ENCODE data around the gene PARD3B. TPM values are rescaled to one million over a fixed set of nuclear protein-coding genes. Genes with fewer than 3 reads are reported as not detected.

Gene PARD3B
- total and polyA plus RNA-seq, 2 of the 8 experiments (the other 6 are each of a cell fraction or from before 2014, with no cell fraction given) = 1.2 to 5.7 TPM

GRCh38 chr2:204667990-204668389 is 122.7 kb downstream of the PARD3B start:
- Histone ChIP-seq H3K23me2 (ENCODE audit: low read depth, low read length) (no peaks in the 10 kb centered on the region), H4K91ac (replicated peaks; ENCODE audit: insufficient read length, low read length) (no peak overlapping the region), H2BK20ac (ENCODE audit: low read length) (no peak overlapping the region), H2AFZ (ENCODE audit: low read length) (no peak overlapping the region), H3K27ac (ENCODE audit: low read depth, low read length) (no peak overlapping the region), H3K4ac (replicated peaks; ENCODE audit: insufficient read length, low read depth, low read length) (no peak overlapping the region), H3K4me3 (ENCODE audit: extremely low read depth in 1 of 4, insufficient read depth in 2 of 4, low read depth in 3 of 4, low read length in 4 of 4) (no peak overlapping the region), H3K23ac (ENCODE audit: insufficient read length) (no peak overlapping the region), H2BK5ac (ENCODE audit: low read depth, low read length) (no peak overlapping the region), H3K9ac (replicated peaks in 1 of 4; ENCODE audit: extremely low read depth in 1 of 4, low read depth in 3 of 4, low read length in 3 of 4) (no peak overlapping the region), H3K18ac (ENCODE audit: extremely low read depth, low read length) (no peak overlapping the region), H3K56ac (replicated peaks; ENCODE audit: insufficient read length, low read depth, low read length) (no peak overlapping the region), H3K14ac (ENCODE audit: insufficient read length) (no peak overlapping the region), H2AK5ac (ENCODE audit: low read depth, low read length) (no peak overlapping the region), H4K8ac (ENCODE audit: extremely low read depth, insufficient read depth, low read length) (no peak overlapping the region), H2BK15ac (ENCODE audit: low read length) (no peak overlapping the region), H4K5ac (ENCODE audit: insufficient read length, low read depth, low read length) (no peak overlapping the region), H2BK12ac (ENCODE audit: low read depth, low read length) (no peak overlapping the region), H3K79me1 (ENCODE audit: low read depth, low read length) (no peaks in the 10 kb centered on the region), H3K4me2 (ENCODE audit: insufficient read depth in 1 of 2, low read depth in 2 of 2, low read length in 2 of 2) (no peak overlapping the region), H4K20me1 (replicated peaks in 1 of 2; ENCODE audit: control insufficient read depth in 1 of 2, insufficient read depth in 2 of 2, low read length in 2 of 2) (no peaks in the 10 kb centered on the region), H2BK120ac (replicated peaks; ENCODE audit: low read depth, low read length) (no peak overlapping the region), H3K36me3 (ENCODE audit: control insufficient read depth in 2 of 4, insufficient read depth in 4 of 4, low read length in 3 of 4) (no peaks in the 10 kb centered on the region), H3K9me3 (ENCODE audit: insufficient read depth in 2 of 2, low read depth in 1 of 2, low read length in 1 of 2) (no peaks in the 10 kb centered on the region), H3K4me1 (replicated peaks in 1 of 4; ENCODE audit: control insufficient read depth in 3 of 4, insufficient read depth in 4 of 4, low read length in 3 of 4) (peaks cover 0 to 7% (median 0%) of the 10 kb centered on the region in 4 experiments; a peak in 1 of 7 replicates), H3K27me3 (replicated peaks in 1 of 4; ENCODE audit: control insufficient read depth in 3 of 4, extremely low read depth in 1 of 4, insufficient read depth in 3 of 4, low read length in 3 of 4) (no peaks in the 10 kb centered on the region), H3K79me2 (ENCODE audit: control insufficient read depth in 1 of 2, insufficient read depth in 2 of 2, low read length in 2 of 2) (no peaks in the 10 kb centered on the region)
- DNase-seq (ENCODE audit: low read depth in 1 of 2, low spot score in 2 of 2) = no peak
- 95% methylated on average over 2 of the region's 2 CpGs; no CpG with 5 or more reads in 1 of the 2 experiments for WGBS, 2 experiments (ENCODE audit: extremely low coverage in 1 of 2, insufficient coverage in 1 of 2, insufficient read length in 1 of 2, insufficient replicate concordance in 2 of 2, low coverage in 1 of 2, low lambda C conversion rate in 2 of 2, missing lambda C conversion rate in 1 of 2)
- POLR2A ChIA-PET (ENCODE audit: partially characterized antibody) = no interaction called here
- CTCF ChIA-PET (ENCODE audit: partially characterized antibody) = interaction anchor here (1.5 kb wide), 1 partner anchor 10 kb away, joined by 4 read pairs; no protein-coding TSS in a partner anchor
- no peak for FAIRE-seq
- TF ChIP-seq CHD1 (IDR thresholded peaks at IDR 0.05; ENCODE audit: low read depth, low read length) (no peak), TEAD4 (IDR thresholded peaks at IDR 0.05; ENCODE audit: low read depth, low read length) (no peak), RFX5 (IDR thresholded peaks at IDR 0.05; ENCODE audit: borderline replicate concordance, low read depth, low read length) (no peak)

Data from H1 (cell line).